NCI-H526 treated with DMSO at 0.1 percent for 48 hours (cell line): Measurements from ENCODE around the gene TRIM74.
"Not testable (repeated sequence)": the region's sequence is repeated elsewhere in the genome, so short reads cannot be mapped to it uniquely, and the experiment has no call there.

Source experiments
- DNase-seq: peaks from one replicate; lab custom pipeline; 2025; lab: John Stamatoyannopoulos, UW

Gene TRIM74

DNA sequence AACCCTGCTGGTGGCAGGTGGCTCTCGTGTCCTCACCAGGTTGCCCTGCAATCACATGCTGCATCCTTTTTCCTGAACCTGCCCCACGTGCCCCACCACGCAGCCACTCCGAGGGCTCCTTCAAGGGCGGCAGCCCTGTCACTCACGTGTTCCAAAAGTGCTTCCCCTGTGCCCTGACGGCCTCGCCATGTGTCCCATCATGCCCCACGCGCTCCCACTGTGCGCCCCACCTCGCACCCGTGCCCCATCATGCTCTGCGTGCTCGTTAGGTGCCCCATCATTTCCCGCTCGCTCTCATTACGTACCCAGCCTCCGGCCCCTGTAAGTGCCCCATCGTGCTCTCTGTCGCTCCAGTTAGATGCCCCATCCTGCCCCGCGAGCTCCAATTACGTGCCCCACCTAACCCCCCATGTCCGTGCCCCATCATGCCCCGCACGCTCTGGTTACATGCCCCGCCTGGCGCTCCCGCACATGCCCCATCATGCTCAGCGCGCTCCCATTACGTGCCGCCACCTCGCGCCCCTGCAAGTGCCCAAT lies at the start of gene TRIM74:
Gene TRIM74 (minus strand): TSS at position 487 of the 537 bp plus-strand sequence. CDS start 3,309 bp downstream, outside the sequence.
- DNase-seq, result not testable (repeated sequence)

DNA sequence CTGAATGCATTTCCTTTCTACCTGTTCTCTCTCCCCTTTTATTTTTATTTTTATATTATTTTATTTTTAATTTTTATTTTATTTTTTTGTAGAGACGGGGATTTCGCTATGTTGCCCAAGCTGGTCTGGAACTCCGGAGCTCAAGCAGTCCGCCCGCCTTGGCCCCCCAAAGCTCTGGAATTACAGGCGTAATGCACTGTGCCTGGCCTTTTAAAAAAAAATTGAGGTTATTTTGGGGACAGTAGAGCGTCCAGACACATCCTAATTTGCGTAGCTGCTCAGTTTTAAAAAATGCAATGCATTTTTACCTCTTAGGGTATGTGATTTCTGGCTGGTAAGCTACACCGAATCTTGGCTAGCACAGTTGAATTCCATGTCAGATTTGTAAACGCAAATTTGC lies 37.2 kb upstream of the TRIM74 start:
- not testable (repeated sequence) for DNase-seq

DNA sequence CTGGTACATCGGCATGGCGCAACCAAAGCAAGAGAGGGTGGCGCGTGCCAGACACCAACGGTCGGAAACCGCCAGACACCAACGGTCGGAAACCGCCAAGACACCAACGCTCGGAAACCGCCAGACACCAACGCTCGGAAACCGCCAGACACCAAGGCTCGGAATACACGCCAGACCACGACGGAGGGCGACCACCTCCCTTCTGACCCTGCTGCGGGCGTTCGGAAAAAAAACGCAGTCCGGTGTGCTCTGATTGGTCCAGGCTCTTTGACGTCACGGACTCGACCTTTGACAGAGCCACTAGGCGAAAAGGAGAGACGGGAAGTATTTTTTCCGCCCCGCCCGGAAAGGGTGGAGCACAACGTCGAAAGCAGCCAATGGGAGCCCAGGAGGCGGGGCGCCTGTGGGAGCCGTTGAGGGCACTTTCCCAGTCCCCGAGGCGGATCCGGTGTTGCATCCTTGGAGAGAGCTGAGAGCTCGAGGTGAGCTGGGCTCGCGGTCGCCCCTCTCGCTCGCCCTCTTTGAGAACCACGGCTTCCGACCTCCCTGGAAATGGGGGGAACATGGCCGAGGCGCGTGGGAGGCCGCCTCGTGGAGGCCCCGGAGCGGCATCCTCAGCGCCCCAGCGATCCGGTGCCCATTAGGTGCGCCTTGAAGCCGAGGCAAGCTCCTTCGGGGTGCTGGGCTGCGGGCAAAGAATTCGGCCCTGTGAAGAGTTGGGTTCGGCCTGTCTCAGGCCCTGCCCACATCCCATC lies 36.6 kb upstream of the TRIM74 start:
- not testable (repeated sequence) for DNase-seq

DNA sequence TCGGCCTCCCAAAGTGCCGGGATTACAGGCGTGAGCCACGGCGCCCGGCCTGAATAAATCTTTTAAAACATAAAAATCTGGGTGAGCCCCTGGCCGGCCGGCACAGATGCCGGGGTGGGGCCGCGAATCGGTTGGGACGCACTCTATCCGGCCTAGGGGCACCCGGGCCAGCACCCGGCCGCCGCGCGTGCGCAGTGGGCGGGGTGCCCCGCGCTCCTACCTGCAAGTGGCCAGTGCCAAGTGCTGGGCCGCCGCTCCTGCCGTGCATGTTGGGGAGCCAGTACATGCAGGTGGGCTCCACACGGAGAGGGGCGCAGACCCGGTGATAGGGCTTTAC lies 36.1 kb upstream of the TRIM74 start:
- not testable (repeated sequence) for DNase-seq

DNA sequence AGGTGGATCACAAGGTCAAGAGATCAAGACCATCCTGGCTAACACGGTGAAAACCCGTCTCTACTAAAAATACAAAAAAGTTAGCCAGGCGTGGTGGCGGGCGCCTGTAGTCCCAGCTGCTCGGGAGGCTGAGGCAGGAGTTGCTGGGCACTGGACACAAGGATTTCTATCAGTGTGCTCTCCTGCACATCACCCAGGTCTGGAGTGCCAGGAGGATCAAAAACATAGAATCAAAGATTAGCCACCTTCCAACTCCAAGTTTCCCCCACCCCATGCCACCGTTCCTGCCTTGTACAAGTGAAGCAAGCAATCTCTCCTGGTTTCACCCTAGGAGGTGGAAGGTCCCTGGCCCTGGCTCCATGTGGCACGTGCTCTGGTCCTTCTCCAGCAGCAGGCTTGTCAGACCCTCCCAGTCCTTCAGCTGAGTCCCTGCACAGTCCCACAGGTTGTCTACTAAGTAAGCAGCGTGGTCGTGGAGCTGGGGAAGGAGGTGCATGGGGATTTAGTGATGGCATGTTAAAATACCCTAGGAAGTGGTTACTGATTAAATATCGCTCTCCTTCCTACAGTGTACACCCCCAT lies 28.7 kb upstream of the TRIM74 start:
- not testable (repeated sequence) for DNase-seq

DNA sequence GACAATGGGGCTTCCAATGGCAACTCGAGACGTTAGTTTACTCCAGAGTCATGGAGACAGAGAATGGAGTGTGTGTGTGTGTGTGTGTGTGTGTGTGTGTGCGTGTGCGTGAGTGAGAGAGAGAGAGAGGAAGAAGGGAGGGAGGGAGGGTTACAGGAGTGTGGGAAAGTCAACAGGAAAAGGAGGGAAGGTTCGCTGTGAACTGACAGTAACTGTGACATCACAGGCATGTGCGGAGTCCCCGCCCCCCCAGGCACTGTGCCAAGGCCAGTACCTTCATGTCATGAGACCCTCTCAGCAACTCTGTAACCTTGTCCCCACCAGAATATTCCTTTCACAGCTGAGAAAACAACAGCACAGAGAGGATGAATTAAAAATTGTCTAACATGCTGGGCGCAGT lies 28.2 kb upstream of the TRIM74 start:
- not testable (repeated sequence) for DNase-seq

DNA sequence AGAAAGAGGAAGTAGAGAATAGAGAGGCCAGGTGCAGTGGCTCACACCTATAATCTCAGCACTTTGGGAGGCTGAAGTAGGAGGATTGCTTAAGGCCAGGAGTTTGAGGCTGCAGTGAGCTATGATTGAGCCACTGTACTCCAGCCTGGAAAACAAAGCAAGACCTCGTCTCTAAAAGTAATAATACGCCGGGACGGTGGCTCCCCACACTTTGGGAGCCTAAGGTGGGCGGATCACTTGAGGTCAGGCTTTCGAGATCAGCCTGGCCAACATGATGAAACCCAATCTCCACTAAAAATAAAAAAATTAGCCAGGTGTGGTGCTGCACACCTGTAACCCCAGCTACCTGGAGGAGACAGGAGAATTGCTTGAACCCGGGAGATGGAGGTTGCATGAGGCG lies 26.2 kb upstream of the TRIM74 start:
- DNase-seq, result not testable (repeated sequence)

DNA sequence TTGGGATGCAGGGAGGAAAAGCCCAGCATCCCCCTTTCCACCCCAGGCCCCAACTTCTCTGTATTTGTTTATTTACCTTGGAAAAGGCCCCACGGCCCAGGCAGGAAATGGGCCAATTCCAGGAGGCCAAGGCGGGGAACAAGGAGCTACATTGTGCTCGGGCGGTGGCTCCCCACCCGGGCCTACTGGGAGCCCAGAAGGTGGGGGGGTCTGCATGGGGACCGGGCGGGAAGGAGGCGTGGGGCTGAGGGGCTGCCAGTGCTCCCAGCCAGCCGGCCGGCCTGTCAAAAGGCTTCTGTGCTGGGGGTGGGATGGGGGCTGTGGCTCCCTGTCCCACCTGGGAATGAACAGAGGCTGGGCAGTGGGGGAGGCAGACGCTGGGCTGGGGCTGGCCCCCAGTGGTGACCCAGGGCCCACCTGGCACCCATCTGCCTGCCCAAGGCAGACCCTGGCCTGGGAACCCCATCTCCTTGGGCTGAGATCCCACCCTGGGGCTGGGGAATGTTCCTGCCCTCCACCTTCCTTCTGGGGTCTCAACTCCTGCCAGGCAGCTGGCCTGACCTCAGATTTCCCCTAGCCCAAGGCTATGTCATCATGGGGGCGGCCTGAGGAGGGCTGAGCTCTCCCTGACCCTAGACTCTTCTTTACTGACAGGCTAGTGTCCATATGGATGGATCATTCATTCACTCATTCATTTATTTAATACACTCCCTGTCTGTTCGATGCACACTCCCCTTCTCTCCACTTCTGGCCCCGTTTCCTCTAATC lies 21.1 kb upstream of the TRIM74 start:
- DNase-seq, result not testable (repeated sequence)

DNA sequence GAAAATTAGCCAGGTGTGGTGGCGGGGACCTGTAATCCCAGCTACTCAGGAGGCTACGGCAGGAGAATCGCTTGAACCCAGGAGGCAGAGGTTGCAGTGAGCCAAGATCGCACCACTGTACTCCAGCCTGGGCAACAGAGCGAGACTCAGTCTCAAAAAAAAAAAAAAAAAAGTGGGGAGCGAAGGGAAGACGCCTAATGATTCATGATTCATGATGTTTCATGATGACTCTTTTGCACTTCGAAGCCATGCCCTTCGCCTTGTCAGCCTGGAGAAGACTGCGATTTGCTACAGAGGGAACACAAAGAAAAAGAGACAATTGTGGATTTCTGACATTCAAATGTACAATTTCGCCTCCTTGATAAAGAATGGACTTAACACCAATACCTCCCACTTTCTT lies 12.8 kb upstream of the TRIM74 start:
- DNase-seq, result not testable (repeated sequence)

DNA sequence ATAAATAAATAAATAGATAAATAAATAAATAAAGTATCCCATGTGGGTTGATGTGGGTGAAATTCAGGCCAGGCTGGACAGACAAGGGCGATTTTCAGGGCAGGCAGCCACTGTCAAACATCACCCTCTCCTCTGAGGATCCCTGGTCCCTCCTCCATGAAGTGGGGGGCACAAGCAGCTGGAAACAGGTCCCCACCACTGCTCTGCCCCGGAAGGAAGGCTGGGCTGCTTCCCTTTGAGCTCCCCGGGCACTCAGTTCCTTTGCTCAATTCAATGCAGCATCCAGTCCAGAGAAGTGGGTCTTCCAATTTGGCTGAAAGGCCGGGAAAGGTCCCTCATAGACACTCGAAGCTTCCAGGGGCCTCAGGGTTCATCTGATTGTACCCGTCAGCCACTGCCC lies 11.1 kb upstream of the TRIM74 start:
- DNase-seq, result not testable (repeated sequence)

DNA sequence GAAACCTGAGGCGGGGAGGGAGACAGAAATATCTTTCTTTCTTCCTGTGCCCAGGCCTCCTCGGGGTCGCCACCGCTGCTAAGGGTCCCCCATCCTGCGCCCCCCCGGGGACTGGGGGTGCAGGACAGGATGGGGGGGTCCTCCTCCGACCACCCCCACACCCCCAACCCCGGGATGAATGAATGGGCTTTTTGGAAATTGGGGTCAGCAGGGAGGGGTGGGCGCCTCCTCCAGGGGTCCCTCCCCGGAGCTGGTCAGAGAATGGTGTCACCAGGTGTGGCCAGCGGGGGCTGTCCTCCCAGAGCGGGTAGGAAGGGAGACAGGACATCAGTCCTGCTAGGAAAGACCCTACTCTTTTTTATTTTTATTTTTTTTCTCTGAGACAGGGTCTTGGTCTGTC lies 7.2 kb upstream of the TRIM74 start:
- not testable (repeated sequence) for DNase-seq

DNA sequence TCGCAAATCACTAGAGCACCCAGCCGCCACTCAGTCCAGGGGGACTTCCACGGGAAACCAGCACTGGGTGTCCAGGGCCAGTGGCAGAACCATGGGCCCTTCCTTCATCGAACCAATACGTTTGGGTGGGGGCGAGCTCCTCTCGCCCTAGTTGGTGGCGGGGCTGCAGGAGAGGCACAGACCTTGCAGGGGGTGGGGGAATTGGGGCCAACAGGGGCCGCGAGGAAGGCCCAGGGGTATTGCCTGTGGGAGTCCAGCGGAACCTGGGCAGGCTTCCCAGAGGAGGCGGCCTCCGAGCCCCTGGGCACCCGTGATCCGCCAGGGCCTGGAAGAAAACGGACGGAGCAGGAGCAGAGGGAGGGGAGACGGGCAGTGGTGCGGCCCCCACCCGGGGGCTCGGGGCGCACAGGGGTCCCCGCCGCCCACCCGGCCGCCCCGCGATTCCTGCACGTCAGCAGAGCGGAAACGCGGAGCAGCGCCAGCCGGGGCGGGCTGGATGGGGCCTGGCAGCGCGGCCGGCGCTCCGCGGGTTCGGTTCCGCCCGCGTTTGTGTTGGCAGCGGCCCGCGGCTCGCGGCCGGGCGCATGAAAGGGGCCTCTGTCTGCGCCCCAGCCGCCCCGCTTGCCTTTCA lies 6.5 kb upstream of the TRIM74 start:
- DNase-seq, result not testable (repeated sequence)

DNA sequence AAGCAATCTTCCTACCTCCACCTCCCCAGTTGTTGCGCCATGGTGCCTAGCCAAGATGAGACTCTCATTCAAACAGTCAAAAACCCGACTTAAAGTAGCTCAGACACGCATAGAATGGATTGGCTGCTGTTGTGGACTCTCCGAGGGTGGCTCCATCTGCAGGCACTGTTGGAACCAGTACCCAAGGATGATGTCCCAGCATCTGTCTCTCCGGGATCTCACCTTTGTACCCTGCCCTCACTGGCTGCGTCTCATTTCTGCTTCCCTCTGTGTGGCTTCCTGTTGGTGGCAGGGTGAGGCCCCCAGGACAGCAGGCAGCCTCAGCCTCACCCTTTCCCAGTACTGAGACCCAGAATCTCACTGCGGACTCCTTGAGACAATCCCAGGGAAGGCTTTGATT lies 5.5 kb upstream of the TRIM74 start:
- not testable (repeated sequence) for DNase-seq

DNA sequence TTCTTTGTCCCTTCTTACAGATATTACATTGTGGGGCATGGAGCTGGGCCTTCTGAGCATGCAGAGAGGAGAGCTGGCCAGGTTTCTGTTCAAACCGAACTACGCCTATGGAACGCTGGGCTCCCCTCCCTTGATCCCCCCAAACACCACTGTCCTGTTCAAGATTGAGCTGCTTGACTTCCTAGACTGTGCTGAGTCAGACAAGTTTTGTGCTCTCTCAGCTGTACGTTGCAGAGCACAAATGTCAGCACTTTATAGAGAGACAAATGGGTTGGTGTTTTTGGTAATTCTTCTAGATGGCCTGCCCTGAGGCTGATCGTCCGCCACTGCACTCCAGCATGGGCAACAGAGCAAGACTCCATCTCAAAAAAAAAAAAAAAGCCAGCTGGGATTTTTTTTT lies 2.2 kb upstream of the TRIM74 start:
- not testable (repeated sequence) for DNase-seq

DNA sequence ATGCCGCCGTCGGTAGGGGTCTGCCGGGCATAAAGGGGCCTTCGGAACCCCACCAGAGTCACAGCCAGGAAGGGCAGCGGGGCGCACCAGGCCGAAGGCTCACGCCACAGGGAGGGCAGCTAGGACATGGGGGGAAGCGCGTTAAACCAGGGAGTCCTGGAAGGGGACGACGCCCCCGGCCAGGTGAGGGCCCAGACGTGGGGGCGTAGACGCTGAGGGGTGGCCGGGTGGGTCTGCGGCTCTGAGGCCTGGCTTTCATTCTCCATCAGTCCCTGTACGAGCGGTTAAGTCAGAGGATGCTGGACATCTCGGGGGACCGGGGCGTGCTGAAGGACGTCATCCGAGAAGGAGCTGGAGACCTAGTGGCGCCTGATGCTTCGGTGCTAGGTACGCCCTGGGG lies 422 bp upstream of the TRIM74 start:
- not testable (repeated sequence) for DNase-seq

DNA sequence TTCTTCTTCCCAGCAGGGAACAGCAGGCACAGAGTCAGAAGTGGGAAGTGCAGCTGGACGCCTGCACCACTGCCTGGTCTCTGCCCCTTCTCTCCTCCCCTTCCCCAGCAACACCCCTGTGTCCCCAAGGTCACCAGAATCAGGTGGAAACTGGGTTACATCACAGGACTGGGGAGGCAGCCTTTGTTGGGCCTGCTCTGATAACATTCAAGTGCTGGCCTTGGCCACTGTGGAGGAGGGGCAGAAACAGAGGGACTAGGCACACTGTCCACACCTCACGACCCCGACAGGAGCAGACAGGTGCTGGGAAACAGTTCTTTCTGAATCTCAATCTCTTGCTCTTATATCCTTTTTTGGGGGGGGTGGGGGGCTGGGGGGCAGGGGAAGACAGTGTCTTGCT lies 2.4 kb downstream of the TRIM74 start:
- not testable (repeated sequence) for DNase-seq

DNA sequence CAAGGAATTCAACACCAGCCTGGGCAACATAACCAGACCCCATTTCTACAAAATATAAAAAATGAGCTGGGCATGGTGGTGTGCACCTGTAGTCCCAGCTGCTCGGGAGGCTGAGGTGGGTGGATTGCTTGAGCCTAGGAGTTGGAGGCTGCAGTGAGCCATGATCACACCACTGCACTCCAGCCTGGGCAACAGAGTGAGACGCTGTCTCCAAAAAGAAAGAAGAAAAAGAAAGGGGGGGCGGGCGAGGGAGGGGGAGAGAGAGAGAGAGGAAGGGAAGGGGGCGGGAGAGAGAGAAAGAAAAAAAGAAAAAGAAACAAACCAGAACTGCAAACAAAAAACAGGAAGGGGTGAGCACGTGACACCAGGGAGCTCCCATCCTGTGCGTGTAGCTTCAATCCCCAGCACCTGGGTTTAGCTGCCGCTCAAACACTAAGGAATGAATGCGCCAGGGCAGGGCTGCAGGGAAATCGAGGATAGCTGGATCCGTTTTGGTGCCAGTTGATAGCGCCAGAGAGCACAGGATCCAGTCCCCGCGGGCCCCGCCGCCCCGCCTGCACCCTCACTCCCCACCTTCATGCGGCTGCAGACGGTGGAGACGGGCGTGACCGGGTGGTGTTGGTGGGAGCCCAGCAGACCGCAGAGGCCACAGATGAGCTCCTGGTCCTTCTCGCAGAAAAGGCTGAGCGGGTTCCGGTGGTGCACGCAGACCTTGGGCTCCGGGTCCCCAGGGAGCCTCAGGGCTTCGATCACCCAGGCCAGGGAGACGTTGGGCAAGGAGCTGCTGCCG lies 3.9 kb downstream of the TRIM74 start:
- not testable (repeated sequence) for DNase-seq

DNA sequence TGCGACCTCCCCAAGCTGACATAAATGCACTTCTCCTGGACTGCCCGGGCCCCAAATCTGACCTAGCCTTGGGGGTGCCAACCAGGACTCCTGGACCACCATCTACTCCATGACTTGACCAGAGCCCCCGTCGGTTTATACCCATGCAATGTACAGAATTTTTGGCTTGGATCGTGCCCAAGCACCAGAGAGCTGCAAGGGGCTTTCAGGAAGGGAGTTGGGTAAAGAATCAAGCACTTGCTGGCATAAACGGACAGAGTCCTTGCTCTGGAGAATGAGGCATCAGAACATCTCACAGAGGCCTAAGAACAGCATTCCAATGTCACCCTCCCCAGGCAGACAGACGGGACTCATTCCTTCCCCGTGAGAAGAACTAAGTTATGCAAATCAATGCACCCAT lies 6.2 kb downstream of the TRIM74 start:
- not testable (repeated sequence) for DNase-seq

DNA sequence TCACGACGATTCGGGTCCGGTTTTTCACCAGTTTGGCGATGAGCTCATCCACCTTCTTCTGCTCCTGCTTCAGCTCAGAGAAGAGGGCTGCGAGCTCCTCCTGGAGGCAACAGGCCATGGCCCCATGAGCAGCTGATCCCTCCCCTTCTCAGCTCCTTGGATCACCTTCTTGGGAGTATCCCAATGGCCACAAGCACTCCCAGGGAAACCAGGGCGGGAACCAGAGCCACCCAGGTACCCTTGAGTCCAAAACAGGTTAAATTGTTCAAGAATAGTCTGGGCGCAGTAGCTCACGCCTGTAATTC lies 8.0 kb downstream of the TRIM74 start:
- not testable (repeated sequence) for DNase-seq

DNA sequence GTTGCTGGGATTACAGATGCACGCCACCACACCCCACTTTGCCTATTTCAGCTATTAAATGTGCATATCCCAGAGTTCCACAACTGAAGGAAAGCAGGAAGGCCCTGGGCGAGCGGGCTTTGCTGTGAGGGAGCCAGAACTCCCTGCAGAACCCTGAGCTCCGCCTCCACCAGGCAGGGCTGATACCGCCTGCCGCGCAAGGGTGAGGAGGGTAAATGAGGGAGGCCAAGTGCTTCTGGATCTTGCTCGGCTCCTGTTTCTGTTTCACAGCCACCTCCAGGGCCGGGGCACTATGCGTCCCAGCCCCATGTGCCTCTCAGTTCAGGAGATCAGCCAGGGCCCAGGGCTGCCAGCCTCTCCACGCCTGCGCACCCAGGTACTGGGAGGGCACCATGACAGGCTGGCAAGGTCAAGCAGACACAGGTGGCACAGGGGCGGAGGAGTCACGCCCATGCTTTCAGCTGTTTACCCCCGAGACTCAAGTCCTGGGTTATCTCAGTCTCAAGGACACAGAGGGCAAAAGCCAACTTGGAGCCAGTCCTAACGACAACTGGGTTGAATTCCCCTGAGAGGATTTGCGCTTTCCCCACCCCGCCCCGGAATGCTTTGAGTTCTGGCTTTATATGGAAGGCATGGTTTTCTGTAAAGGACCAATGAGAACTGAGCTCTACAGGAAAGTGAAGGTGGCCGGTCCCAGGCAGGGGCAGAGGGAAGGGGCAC lies 8.5 kb downstream of the TRIM74 start:
- not testable (repeated sequence) for DNase-seq

DNA sequence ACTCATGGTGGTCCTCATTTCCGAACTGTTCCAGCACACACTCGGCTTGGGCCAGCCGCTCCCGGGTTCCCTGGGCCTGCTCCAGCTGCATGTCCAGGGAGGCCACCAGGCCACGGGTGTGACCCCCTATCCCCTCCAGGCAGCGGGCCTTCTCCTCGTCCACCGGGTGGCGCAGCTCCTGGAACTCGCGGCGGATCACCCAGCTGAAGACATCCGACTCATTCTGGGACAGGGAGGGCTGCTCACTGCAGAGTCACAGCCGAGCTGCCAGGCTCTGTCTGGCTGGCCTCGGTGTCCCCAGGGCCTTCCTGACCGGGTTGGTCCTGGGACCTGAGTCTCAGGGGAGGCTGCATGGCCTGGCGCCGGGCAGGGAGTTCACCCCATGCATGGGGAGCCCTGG lies 9.2 kb downstream of the TRIM74 start:
- DNase-seq, result not testable (repeated sequence)
